ENCODE data around the gene HTRA2. TPM values are rescaled to one million over a fixed set of nuclear protein-coding genes. Genes with fewer than 3 reads are reported as not detected.
A peak's percentile ranks its signal among the peaks of the same experiment; 100 is the strongest.

Gene HTRA2
- total and polyA plus RNA-seq, 2 experiments from 2014 or later, result 34.0 to 35.2 TPM

- Histone ChIP-seq H3K9me3 (ENCODE audit: low read depth) (no peaks in the 10 kb centered on the region), H2AFZ (no peak overlapping the region), H3F3A (ENCODE audit: insufficient read depth) (peaks cover 20% of the 10 kb centered on the region; the same call in 1 of the 2 replicates), H3K79me2 (ENCODE audit: insufficient read depth) (peaks cover 51% of the 10 kb centered on the region), H3K27me3 (replicated peaks; ENCODE audit: insufficient read depth) (no peaks in the 10 kb centered on the region), H3K4me1 (ENCODE audit: insufficient read depth) (peaks cover 22% of the 10 kb centered on the region), H3K4me2 (ENCODE audit: unreplicated experiment) (peak overlapping the region; percentile 94), H3K9ac (peak overlapping the region; percentile 89), H3K36me3 (ENCODE audit: low read depth) (0 out of 2 replicates have a peak, but pooled peaks cover 4% of the 10 kb centered on the region), H3K9me2 (ENCODE audit: insufficient read depth) (no peaks in the 10 kb centered on the region), H3K27ac (no peak overlapping the region), H4K20me1 (ENCODE audit: insufficient read depth) (no peaks in the 10 kb centered on the region), H3K4me3 (peak overlapping the region; percentile 80; the same call in 1 of the 2 replicates)
- in situ Hi-C loops (cut with MboI), result no loop called here
- 82 to 86% methylated on average over 7 of the region's 7 CpGs for WGBS, 2 experiments (ENCODE audit: low coverage in 1 of 2, low lambda C conversion rate in 2 of 2, missing lambda C conversion rate in 2 of 2)
- DNase-seq, result no peak
- no peak for TF ChIP-seq EZH2 (IDR thresholded peaks at IDR 0.05; ENCODE audit: insufficient read depth, poor library complexity, severe bottlenecking)
Observed at GRCh38 chr2:74531666-74532065, 1.9 kb downstream of the HTRA2 start.

GRCh38 chr2:74532222-74532621 lies 2.5 kb downstream of the HTRA2 start:
- Histone ChIP-seq H3K27me3 (replicated peaks; ENCODE audit: insufficient read depth) (no peaks in the 10 kb centered on the region), H3F3A (ENCODE audit: insufficient read depth) (peaks cover 20% of the 10 kb centered on the region; the same call in 1 of the 2 replicates), H3K4me3 (peak overlapping the region; percentile 80; the same call in 1 of the 2 replicates), H3K36me3 (ENCODE audit: low read depth) (no peaks in the 10 kb centered on the region), H3K9me3 (ENCODE audit: low read depth) (no peaks in the 10 kb centered on the region), H3K4me1 (ENCODE audit: insufficient read depth) (peaks cover 22% of the 10 kb centered on the region), H2AFZ (no peak overlapping the region), H3K27ac (no peak overlapping the region), H4K20me1 (ENCODE audit: insufficient read depth) (no peaks in the 10 kb centered on the region), H3K79me2 (ENCODE audit: insufficient read depth) (peaks cover 46% of the 10 kb centered on the region), H3K9me2 (ENCODE audit: insufficient read depth) (no peaks in the 10 kb centered on the region), H3K4me2 (ENCODE audit: unreplicated experiment) (no peak overlapping the region), H3K9ac (no peak overlapping the region)
- peak; percentile 72 for DNase-seq
- TF ChIP-seq EZH2 (IDR thresholded peaks at IDR 0.05; ENCODE audit: insufficient read depth, poor library complexity, severe bottlenecking), result no peak
- no peak for TF ChIP-seq EZH2phosphoT487 (IDR thresholded peaks at IDR 0.05; ENCODE audit: insufficient read depth, low read depth)
- in situ Hi-C loops (cut with MboI), result no loop called here

- Histone ChIP-seq H3F3A (ENCODE audit: insufficient read depth) (peaks cover 30% of the 10 kb centered on the region), H3K9me3 (ENCODE audit: low read depth) (no peaks in the 10 kb centered on the region), H3K9me2 (ENCODE audit: insufficient read depth) (no peaks in the 10 kb centered on the region), H3K4me1 (ENCODE audit: insufficient read depth) (peaks cover 16% of the 10 kb centered on the region), H3K27ac (no peak overlapping the region), H2AFZ (no peak overlapping the region), H3K27me3 (replicated peaks; ENCODE audit: insufficient read depth) (no peaks in the 10 kb centered on the region), H3K9ac (no peak overlapping the region), H3K36me3 (ENCODE audit: low read depth) (no peaks in the 10 kb centered on the region), H3K4me3 (no peak overlapping the region), H4K20me1 (ENCODE audit: insufficient read depth) (no peaks in the 10 kb centered on the region), H3K4me2 (ENCODE audit: unreplicated experiment) (no peak overlapping the region), H3K79me2 (ENCODE audit: insufficient read depth) (peaks cover 34% of the 10 kb centered on the region)
- TF ChIP-seq EZH2 (IDR thresholded peaks at IDR 0.05; ENCODE audit: insufficient read depth, poor library complexity, severe bottlenecking) (no peak), EZH2phosphoT487 (IDR thresholded peaks at IDR 0.05; ENCODE audit: insufficient read depth, low read depth) (no peak)
- no peak for DNase-seq
- 77 to 80% methylated on average over 4 of the region's 4 CpGs for WGBS, 2 experiments (ENCODE audit: low coverage in 1 of 2, low lambda C conversion rate in 2 of 2, missing lambda C conversion rate in 2 of 2)
- in situ Hi-C loops (cut with MboI), result no loop called here
Observed at GRCh38 chr2:74533464-74533863, 3.7 kb downstream of the HTRA2 start.

- Histone ChIP-seq H3K4me2 (ENCODE audit: unreplicated experiment) (no peak overlapping the region), H3K79me2 (ENCODE audit: insufficient read depth) (peaks cover 24% of the 10 kb centered on the region), H3K9me3 (ENCODE audit: low read depth) (no peaks in the 10 kb centered on the region), H3K27ac (no peak overlapping the region), H4K20me1 (ENCODE audit: insufficient read depth) (no peaks in the 10 kb centered on the region), H3K9me2 (ENCODE audit: insufficient read depth) (no peaks in the 10 kb centered on the region), H3K9ac (no peak overlapping the region), H3K4me1 (ENCODE audit: insufficient read depth) (peaks cover 14% of the 10 kb centered on the region), H3K36me3 (ENCODE audit: low read depth) (no peaks in the 10 kb centered on the region), H3F3A (ENCODE audit: insufficient read depth) (peaks cover 31% of the 10 kb centered on the region), H3K4me3 (no peak overlapping the region), H2AFZ (no peak overlapping the region), H3K27me3 (replicated peaks; ENCODE audit: insufficient read depth) (no peaks in the 10 kb centered on the region)
- no peak for DNase-seq
- 71 to 72% methylated on average over 11 to 12 of the region's 12 CpGs for WGBS, 2 experiments (ENCODE audit: low coverage in 1 of 2, low lambda C conversion rate in 2 of 2, missing lambda C conversion rate in 2 of 2)
- TF ChIP-seq EZH2phosphoT487 (IDR thresholded peaks at IDR 0.05; ENCODE audit: insufficient read depth, low read depth), result no peak
- TF ChIP-seq EZH2 (IDR thresholded peaks at IDR 0.05; ENCODE audit: insufficient read depth, poor library complexity, severe bottlenecking), result no peak
- in situ Hi-C loops (cut with MboI), result no loop called here
Observed at GRCh38 chr2:74534411-74534810, 4.7 kb downstream of the HTRA2 start.

GRCh38 chr2:74535440-74535965 lies 5.8 kb downstream of the HTRA2 start:
- Histone ChIP-seq H3K27ac (no peak overlapping the region), H3K79me2 (ENCODE audit: insufficient read depth) (peaks cover 17% of the 10 kb centered on the region), H3K4me3 (no peak overlapping the region), H3K9ac (no peak overlapping the region), H3K36me3 (ENCODE audit: low read depth) (no peaks in the 10 kb centered on the region), H4K20me1 (ENCODE audit: insufficient read depth) (no peaks in the 10 kb centered on the region), H2AFZ (no peak overlapping the region), H3K27me3 (replicated peaks; ENCODE audit: insufficient read depth) (no peaks in the 10 kb centered on the region), H3K9me3 (ENCODE audit: low read depth) (no peaks in the 10 kb centered on the region), H3K9me2 (ENCODE audit: insufficient read depth) (no peaks in the 10 kb centered on the region), H3K4me2 (ENCODE audit: unreplicated experiment) (no peak overlapping the region), H3F3A (ENCODE audit: insufficient read depth) (peaks cover 35% of the 10 kb centered on the region), H3K4me1 (ENCODE audit: insufficient read depth) (peaks cover 21% of the 10 kb centered on the region)
- in situ Hi-C loops (cut with MboI), result no loop called here
- TF ChIP-seq EZH2 (IDR thresholded peaks at IDR 0.05; ENCODE audit: insufficient read depth, poor library complexity, severe bottlenecking), result no peak
- 92% methylated on average over 10 of the region's 10 CpGs for WGBS, 2 experiments (ENCODE audit: low coverage in 1 of 2, low lambda C conversion rate in 2 of 2, missing lambda C conversion rate in 2 of 2)
- no peak for DNase-seq
